Pancreas (tissue), 10 donors: Measurements from ENCODE around the gene IFITM10. TPM values are rescaled to one million over a fixed set of nuclear protein-coding genes. Genes with fewer than 3 reads are reported as not detected.

Experiments
- ATAC-seq, 4 donors: fragments of 200-7000 bp; cut with Tn5 transposase; one replicate each; pipeline versions ENCODE4 v1.8.0 to v1.9.1; 2020; ENCODE audit warnings: mild to moderate bottlenecking in 4 of 4, moderate library complexity in 4 of 4
- DNase-seq, 6 donors: peaks; one replicate each; pipeline ENCODE4 v3.0.0-alpha.2; 2020
- FAIRE-seq: peaks from 2 replicates; lab custom pipeline; 2012; peaks lifted over from hg19 to GRCh38; lab: Jason Lieb, UNC
- H3K27ac ChIP-seq, 4 donors: fragments of 200-600 bp; sonication (generic); 1 replicate in 3 of 4; 2 replicates in 1 of 4; pipeline versions ENCODE4 v1.5.0 to v1.8.0; 2020
- H3K27me3 ChIP-seq, 4 donors: fragments of 200-600 bp; one replicate each; pipeline ENCODE4 v1.8.0; 2021
- H3K36me3 ChIP-seq, 3 donors: fragments of 200-600 bp; sonication (generic) in 1 of 3; one replicate each; pipeline versions ENCODE4 v1.5.0 to v1.8.0; 2020 to 2021
- H3K4me1 ChIP-seq, 3 donors: fragments of 200-600 bp; one replicate each; pipeline ENCODE4 v1.8.0; 2021
- H3K4me3 ChIP-seq, 4 donors: fragments of 200-600 bp; sonication (generic) in 2 of 4; one replicate each; pipeline versions ENCODE4 v1.5.0 to v1.8.0; 2020 to 2021
- H3K9me3 ChIP-seq, 4 donors: fragments of 200-600 bp; one replicate each; pipeline ENCODE4 v1.8.0; 2021
- CTCF ChIP-seq, 4 donors: fragments of 200-600 bp; sonication (generic) in 3 of 4; IDR thresholded peaks; one replicate each; pipeline versions ENCODE4 v1.5.0 to v1.8.0; 2021; ENCODE audit warnings: antibody characterized with exemption in 4 of 4
- WGBS, 2 donors: extraction: QIAGEN DNeasy Blood & Tissue Kit; methylation state at CpG; one replicate each; pipeline ENCODE4 v1.1.7; 2013; 5-methylcytosine and 5-hydroxymethylcytosine counted together
- intact Hi-C, 3 donors: fragments of 100-400 bp; cut with DNase I; formaldehyde crosslinking; loops; one replicate each; pipeline versions ENCODE4 v1.11.1 to v1.14.2; 2022
- polyA plus RNA-seq, 2 donors: library from polyadenylated mRNA; stranded (reverse); fragments of 200-250 nt; gene quantifications; one replicate each; pipeline ENCODE4 v1.2.3, GENCODE V29; 2013
- total RNA-seq, 6 donors: library from RNA; stranded (reverse); fragmentation: NEBNext Ultra II Directional in 4 of 6; extraction: Animal tissue kit (Norgen Biotek cat#: 25700) in 4 of 6; gene quantifications; one replicate each; pipeline versions ENCODE4 v1.2.1 to v1.2.4, GENCODE V29; 2021 to 2023
- donor health status: healthy with polysubstance abuse.
- donor health status: DM: no; HTN: no; CAD: no; lungs with moderate emphysema.
- donor health status: DM: no; HTN: no; CAD: no.
- donor health status: control.
- donor health status: control.
- donor health status: Bipolar disorder and iron deficiency.
- donor health status: DM: yes; HTN: yes; CAD: no.
- donor health status: DM: no; HTN: no; CAD: no.
- donor health status: DM: no; HTN: no; CAD: no.
- donor health status: DM: yes; HTN: yes; CAD: no.

Gene IFITM10
- total and polyA plus RNA-seq, 8 donors: 0.28 to 2.0 (median 0.55) TPM

DNA sequence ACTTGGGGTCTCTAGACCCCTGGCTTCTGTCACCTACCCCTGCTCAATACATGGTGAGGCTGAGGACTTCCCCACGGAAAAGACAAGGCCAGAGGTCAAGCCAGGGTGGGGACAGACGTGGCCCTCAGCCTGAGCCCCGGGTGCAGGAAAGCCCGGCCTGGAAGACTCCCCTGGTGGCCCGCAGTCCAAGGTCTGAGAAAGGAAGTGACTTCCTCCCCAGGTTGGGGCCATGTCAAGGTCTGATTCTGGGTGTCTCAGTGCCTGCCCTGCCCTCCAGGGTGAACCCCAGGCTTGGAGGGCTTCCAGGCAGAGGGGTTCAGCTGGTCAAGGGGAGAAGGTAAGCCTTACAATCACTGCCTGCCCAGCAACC, 9.4 kb upstream of the IFITM10 start:
- DNase-seq (peak in 1 of 6 donors; percentile 54), ATAC-seq (no peak), FAIRE-seq (no peak)
- H3K27me3 ChIP-seq: no peaks in the 10 kb centered on the region
- intact Hi-C loops: no loop called here
- no peak for TF ChIP-seq CTCF (IDR thresholded peaks at IDR 0.05)
- H3K36me3 ChIP-seq: peaks cover 9 to 47% (median 25%) of the 10 kb centered on the region in 3 donors
- WGBS, 2 donors: 72 to 78% methylated on average over 5 of the region's 5 CpGs
- H3K9me3 ChIP-seq: no peaks in the 10 kb centered on the region
- no peak overlapping the region for H3K4me3 ChIP-seq
- H3K4me1 ChIP-seq: peaks cover 9 to 28% (median 15%) of the 10 kb centered on the region in 3 donors
- H3K27ac ChIP-seq: peak overlapping the region in 1 of 4 donors; percentile 92

- peak in 3 of 6 donors; percentile 27 to 73 (median 51) for DNase-seq
- no peaks in the 10 kb centered on the region for H3K27me3 ChIP-seq
- no peak overlapping the region for H3K27ac ChIP-seq
- 91 to 94% methylated on average over 21 to 23 of the region's 23 CpGs for WGBS, 2 donors
- TF ChIP-seq CTCF (IDR thresholded peaks at IDR 0.05): no peak
- H3K36me3 ChIP-seq: peaks cover 9 to 48% (median 25%) of the 10 kb centered on the region in 3 donors
- H3K9me3 ChIP-seq: no peaks in the 10 kb centered on the region
- H3K4me1 ChIP-seq: peaks cover 9 to 24% (median 15%) of the 10 kb centered on the region in 3 donors
- intact Hi-C loops: no loop called here
- FAIRE-seq: no peak
- no peak overlapping the region for H3K4me3 ChIP-seq
- no peak for ATAC-seq
Measured at GRCh38 chr11:1759151-1759850, 8.9 kb upstream of the IFITM10 start.

DNA sequence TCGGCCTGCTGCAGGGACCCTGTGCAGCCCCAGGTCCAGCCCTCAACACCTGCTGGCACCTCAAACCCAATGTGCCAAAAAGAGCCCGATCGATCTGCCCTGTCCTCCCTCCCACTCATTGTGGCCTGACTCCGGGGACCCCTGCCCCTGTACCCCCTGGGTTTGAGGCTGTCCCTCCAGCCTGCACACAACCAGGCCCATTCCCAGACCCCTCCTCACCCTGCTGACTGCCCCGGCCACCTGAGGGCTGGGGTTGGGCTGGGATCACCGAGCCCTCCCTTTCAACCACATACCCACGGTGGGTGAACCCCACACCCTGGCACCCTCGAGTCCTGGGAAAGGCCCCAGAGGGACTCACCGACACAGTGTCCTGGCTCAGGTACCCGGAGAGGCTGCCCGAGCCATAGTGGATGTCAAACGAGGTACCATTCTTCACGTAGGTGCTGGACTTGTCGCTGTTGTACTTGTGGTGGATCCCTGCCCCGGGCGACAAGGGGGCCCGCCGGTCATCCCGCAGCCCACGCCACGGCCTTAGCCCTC, 8.3 kb upstream of the IFITM10 start:
- intact Hi-C loops: no loop called here
- H3K4me1 ChIP-seq: peaks cover 9 to 23% (median 15%) of the 10 kb centered on the region in 3 donors
- FAIRE-seq: no peak
- H3K9me3 ChIP-seq: no peaks in the 10 kb centered on the region
- no peak for ATAC-seq
- TF ChIP-seq CTCF (IDR thresholded peaks at IDR 0.05): no peak
- peak overlapping the region in 1 of 4 donors; percentile 15 for H3K27ac ChIP-seq
- no peak overlapping the region for H3K4me3 ChIP-seq
- WGBS, 2 donors: 91 to 93% methylated on average over 21 of the region's 21 CpGs
- peaks cover 9 to 52% (median 25%) of the 10 kb centered on the region in 3 donors for H3K36me3 ChIP-seq
- peak in 1 of 6 donors; percentile 66 for DNase-seq
- no peaks in the 10 kb centered on the region for H3K27me3 ChIP-seq

GRCh38 chr11:1757861-1758610, 7.6 kb upstream of the IFITM10 start:
- FAIRE-seq (no peak), DNase-seq (peak in 3 of 6 donors; percentile 36 to 71 (median 49)), ATAC-seq (peak in 1 of 4 donors; percentile 3)
- Histone ChIP-seq H3K4me3 (no peak overlapping the region), H3K4me1 (peaks cover 9 to 23% (median 15%) of the 10 kb centered on the region in 3 donors), H3K9me3 (no peaks in the 10 kb centered on the region), H3K36me3 (peaks cover 9 to 59% (median 25%) of the 10 kb centered on the region in 3 donors), H3K27me3 (no peaks in the 10 kb centered on the region), H3K27ac (peak overlapping the region in 1 of 4 donors; percentile 15)
- WGBS, 2 donors: 82 to 83% methylated on average over 16 to 17 of the region's 17 CpGs
- intact Hi-C loops: no loop called here
- TF ChIP-seq CTCF (IDR thresholded peaks at IDR 0.05): no peak
